Islet of Langerhans (tissue), 1 donor: ENCODE results near the gene TNFRSF11A.

Experiments used
- FAIRE-seq: peaks from one replicate; lab custom pipeline; 2011; peaks lifted over from hg19 to GRCh38; lab: Jason Lieb, UNC

Gene TNFRSF11A

GRCh38 chr18:62384610-62385097 is 59.5 kb downstream of the TNFRSF11A start:
- FAIRE-seq = no peak

- no peak for FAIRE-seq
Measured at GRCh38 chr18:62386091-62386490, 61.0 kb downstream of the TNFRSF11A start.

- no peak for FAIRE-seq
Measured at GRCh38 chr18:62386601-62387000, 61.5 kb downstream of the TNFRSF11A start.

- FAIRE-seq = no peak
Measured at GRCh38 chr18:62387257-62387656, 62.1 kb downstream of the TNFRSF11A start.

- FAIRE-seq = no peak
Measured at GRCh38 chr18:62388855-62389760, 64.0 kb downstream of the TNFRSF11A start.

GRCh38 chr18:62389761-62390481 is 64.8 kb downstream of the TNFRSF11A start:
- FAIRE-seq = no peak

- FAIRE-seq = no peak
Measured at GRCh38 chr18:62394006-62394763, 69.1 kb downstream of the TNFRSF11A start.

GRCh38 chr18:62396381-62396780 is 71.3 kb downstream of the TNFRSF11A start:
- no peak for FAIRE-seq

- no peak for FAIRE-seq
Measured at GRCh38 chr18:62396967-62397366, 71.9 kb downstream of the TNFRSF11A start.

- FAIRE-seq = no peak
Measured at GRCh38 chr18:62398291-62398690, 73.2 kb downstream of the TNFRSF11A start.

GRCh38 chr18:62399276-62399675 is 74.2 kb downstream of the TNFRSF11A start:
- no peak for FAIRE-seq

- FAIRE-seq = no peak
Measured at GRCh38 chr18:62399781-62400308, 74.7 kb downstream of the TNFRSF11A start.

- no peak for FAIRE-seq
Measured at GRCh38 chr18:62400916-62401315, 75.8 kb downstream of the TNFRSF11A start.

- no peak for FAIRE-seq
Measured at GRCh38 chr18:62402342-62402948, 77.3 kb downstream of the TNFRSF11A start.

- FAIRE-seq = no peak
Measured at GRCh38 chr18:62403120-62403519, 78.0 kb downstream of the TNFRSF11A start.

GRCh38 chr18:62404881-62405280 is 79.8 kb downstream of the TNFRSF11A start:
- no peak for FAIRE-seq

GRCh38 chr18:62407660-62408059 is 82.5 kb downstream of the TNFRSF11A start:
- no peak for FAIRE-seq

GRCh38 chr18:62409821-62410220 is 84.7 kb downstream of the TNFRSF11A start:
- FAIRE-seq = no peak

- no peak for FAIRE-seq
Measured at GRCh38 chr18:62412231-62412979, 87.3 kb downstream of the TNFRSF11A start.

GRCh38 chr18:62413206-62413605 is 88.1 kb downstream of the TNFRSF11A start:
- no peak for FAIRE-seq

GRCh38 chr18:62418258-62418657 is 93.1 kb downstream of the TNFRSF11A start:
- FAIRE-seq = no peak
